Adipose tissue (tissue), 3 donors: ENCODE measurements around the gene FITM2. TPM values are rescaled to one million over a fixed set of nuclear protein-coding genes. Genes with fewer than 3 reads are reported as not detected.
"Not testable (repeated sequence)": the region's sequence is repeated elsewhere in the genome, so short reads cannot be mapped to it uniquely, and the experiment has no call there.

Experiments used
- H3K27ac ChIP-seq: one replicate; pipeline ENCODE4 v1.5.1; 2013; ENCODE audit warnings: low read depth, low read length
- WGBS, 3 donors: extraction: QIAGEN DNeasy Blood & Tissue Kit; methylation state at CpG; one replicate each; pipeline ENCODE4 v1.1.7; 2013; 5-methylcytosine and 5-hydroxymethylcytosine counted together
- polyA plus RNA-seq, 3 donors: library from polyadenylated mRNA; stranded (reverse); fragments of 200-250 nt; gene quantifications; one replicate each; pipeline ENCODE4 v1.2.3, GENCODE V29; 2013
- donor health status: healthy with polysubstance abuse.
- donor health status: Bipolar disorder and iron deficiency.
- donor health status: healthy.

FITM2 gene, protein sequence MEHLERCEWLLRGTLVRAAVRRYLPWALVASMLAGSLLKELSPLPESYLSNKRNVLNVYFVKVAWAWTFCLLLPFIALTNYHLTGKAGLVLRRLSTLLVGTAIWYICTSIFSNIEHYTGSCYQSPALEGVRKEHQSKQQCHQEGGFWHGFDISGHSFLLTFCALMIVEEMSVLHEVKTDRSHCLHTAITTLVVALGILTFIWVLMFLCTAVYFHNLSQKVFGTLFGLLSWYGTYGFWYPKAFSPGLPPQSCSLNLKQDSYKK
- polyA plus RNA-seq, result 10 to 100 TPM in 1 of 3 donors, 1 to 10 TPM in 2; 5.7 to 19.7 (median 6.1) TPM

GRCh38 chr20:44310664-44311639, at the start of gene FITM2:
FITM2 (minus strand) TSS chr20:44311202; CDS start chr20:44311148, 54 bp downstream.
- 2% methylated on average over 63 to 70 of the region's 70 CpGs for WGBS, 3 donors
- H3K27ac ChIP-seq, result no peak within 1 kb of the TSS

GRCh38 chr20:44360221-44360620, 49.2 kb upstream of the FITM2 start:
- H3K27ac ChIP-seq, result no peak overlapping the region

DNA sequence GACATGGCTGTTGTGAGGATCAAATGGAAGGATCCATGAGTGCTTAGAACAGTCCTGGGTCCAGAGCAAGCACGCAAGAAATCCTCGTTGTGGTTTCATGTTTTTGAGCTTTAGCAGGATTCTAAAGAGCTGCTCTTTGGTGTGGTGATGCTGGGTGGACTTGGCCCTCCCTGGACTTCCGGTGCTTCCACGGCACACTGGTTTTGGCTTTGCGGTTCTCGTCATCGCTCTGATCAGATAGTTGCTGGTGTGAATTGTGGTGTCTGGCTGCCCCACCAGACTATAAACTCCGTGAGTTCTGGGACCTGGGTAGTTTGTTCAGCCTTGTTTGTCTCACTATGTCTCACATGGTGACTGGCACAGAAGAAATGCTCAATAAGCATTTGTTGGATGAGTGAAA, 47.8 kb upstream of the FITM2 start:
- H3K27ac ChIP-seq, result no peak overlapping the region
- WGBS, 3 donors, result 73 to 90% (median 90%) methylated on average over 8 of the region's 8 CpGs

GRCh38 chr20:44357555-44358125, 46.6 kb upstream of the FITM2 start:
- H3K27ac ChIP-seq, result no peak overlapping the region
- WGBS, 3 donors, result 30 to 55% (median 52%) methylated on average over 4 of the region's 4 CpGs

GRCh38 chr20:44357020-44357419, 46.0 kb upstream of the FITM2 start:
- no peak overlapping the region for H3K27ac ChIP-seq
- 23 to 76% (median 51%) methylated on average over 2 of the region's 2 CpGs for WGBS, 3 donors

DNA sequence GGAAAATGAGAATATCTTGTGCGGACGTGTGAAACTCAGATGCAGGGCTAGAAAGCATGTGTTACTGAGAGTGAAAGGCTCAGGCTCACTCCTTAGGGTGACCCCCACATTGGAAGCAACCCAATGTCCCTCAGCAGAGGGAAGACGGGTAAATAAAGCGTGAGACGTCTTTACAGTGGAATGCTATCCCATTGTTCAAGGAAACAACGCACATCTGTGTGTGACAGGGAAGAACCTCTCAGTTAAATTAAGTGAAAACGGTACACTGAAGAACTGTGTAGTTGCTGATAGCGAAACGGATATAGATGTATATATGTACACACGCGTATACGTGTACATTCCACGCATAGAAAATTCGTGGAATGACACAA, 45.3 kb upstream of the FITM2 start:
- WGBS, 3 donors, result 24 to 88% (median 84%) methylated on average over 14 of the region's 14 CpGs

DNA sequence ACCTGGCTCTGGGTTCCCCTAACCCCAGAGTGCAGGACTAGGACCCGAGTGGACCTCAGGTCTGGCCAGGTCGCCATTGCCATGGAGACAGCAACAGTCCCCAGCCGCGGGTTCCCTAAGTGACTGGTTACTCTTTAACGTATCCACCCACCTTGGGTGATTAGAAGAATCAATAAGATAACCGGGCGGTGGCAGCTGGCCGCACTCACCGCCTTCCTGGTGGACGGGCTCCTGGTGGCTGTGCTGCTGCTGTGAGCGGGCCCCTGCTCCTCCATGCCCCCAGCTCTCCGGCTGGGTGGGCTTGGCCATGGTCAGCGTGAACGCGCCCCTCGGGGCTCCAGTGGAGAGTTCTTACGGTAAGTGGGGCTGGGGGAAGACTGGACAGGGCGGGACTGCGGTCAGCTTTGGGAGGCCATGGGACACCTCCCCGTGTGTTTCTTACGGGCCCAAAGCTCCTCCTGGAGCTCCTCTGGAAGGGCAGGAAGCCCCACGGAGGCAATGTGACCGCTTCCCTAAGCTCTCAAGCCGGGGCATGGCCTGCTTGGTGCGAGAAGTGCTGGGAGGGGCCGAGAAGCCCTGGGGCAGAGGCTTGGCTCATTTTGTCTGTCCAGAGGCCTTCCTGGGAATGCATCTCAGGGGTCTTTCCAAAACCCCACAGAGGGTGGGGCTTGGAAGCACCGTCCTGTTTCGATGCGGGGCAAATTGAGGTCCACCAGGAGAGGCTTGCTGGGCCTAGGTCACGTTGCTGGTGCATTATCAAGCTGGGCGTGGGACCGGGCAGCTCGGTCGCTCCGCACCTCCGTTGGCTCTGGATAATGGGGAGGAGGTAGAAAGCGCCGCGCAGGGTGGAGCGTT, 44.7 kb upstream of the FITM2 start, which contains the start of gene HNF4A:
Gene HNF4A (plus strand): TSS at position 202 of the 855 bp plus-strand sequence. CDS start 106 bp downstream, at position 308.
- no peak within 1 kb of the TSS for H3K27ac ChIP-seq
- whole genome bisulfite sequencing, 3 donors, result 28 to 91% (median 85%) methylated on average over 40 of the region's 40 CpGs

More for the DNA sequence above, 45.3 kb upstream of the FITM2 start:
- no peak overlapping the region for H3K27ac ChIP-seq

GRCh38 chr20:44354979-44355497, 44.0 kb upstream of the FITM2 start:
- no peak overlapping the region for H3K27ac ChIP-seq
- 33 to 88% (median 80%) methylated on average over 6 of the region's 6 CpGs for WGBS, 3 donors

- WGBS, 3 donors, result 84 to 91% (median 85%) methylated on average over 6 of the region's 6 CpGs
- no peak overlapping the region for H3K27ac ChIP-seq
Observed at GRCh38 chr20:44350567-44350966, 39.6 kb upstream of the FITM2 start.

DNA sequence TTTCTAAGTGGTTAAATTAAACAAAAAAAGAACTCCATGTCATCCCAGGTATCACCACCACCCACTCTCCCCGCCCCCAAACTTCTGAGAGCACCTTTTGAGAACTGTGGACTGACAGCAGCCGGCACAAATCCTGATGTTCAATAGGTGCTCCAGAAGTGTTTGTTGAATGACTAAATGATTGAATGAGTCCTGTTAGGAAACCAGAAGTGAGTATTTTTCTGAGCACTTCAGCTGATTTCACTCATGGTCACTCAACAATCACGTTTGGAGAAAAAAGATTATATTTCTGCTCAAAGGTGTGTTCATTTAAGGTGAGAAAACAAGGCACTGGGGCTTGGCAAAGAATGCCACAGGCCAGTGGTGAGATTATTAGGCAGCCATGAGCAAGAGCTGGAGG, 38.3 kb upstream of the FITM2 start:
- 76 to 90% (median 78%) methylated on average over 3 of the region's 3 CpGs for WGBS, 3 donors
- no peak overlapping the region for H3K27ac ChIP-seq

GRCh38 chr20:44348168-44348659, 37.2 kb upstream of the FITM2 start:
- 84 to 90% (median 85%) methylated on average over 4 of the region's 4 CpGs for WGBS, 3 donors
- no peak overlapping the region for H3K27ac ChIP-seq

DNA sequence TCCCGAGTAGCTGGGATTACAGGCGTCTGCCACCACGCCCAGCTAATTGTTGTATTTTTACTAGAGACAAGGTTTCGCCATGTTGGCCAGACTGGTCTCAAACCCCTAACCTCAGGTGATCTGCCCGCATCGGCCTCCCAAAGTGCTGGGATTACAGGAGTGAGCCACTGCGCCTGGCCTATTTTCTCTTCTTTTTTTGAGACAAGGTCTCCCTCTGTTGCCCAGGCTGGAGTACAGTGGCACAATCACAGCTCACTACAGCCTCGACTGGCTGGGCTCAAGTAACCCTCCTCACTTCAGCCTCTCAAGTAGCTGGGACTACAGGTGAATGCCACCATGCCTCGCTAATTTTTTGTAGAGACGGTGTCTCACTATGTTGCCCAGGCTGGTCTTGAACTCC, 34.9 kb upstream of the FITM2 start:
- H3K27ac ChIP-seq, result not testable (repeated sequence)
- WGBS, 3 donors, result 88 to 96% (median 94%) methylated on average over 10 of the region's 10 CpGs

- H3K27ac ChIP-seq, result no peak overlapping the region
- WGBS, 3 donors, result 90 to 93% (median 90%) methylated on average over 8 of the region's 8 CpGs
Observed at GRCh38 chr20:44345147-44345546, 34.1 kb upstream of the FITM2 start.

- no peak overlapping the region for H3K27ac ChIP-seq
- WGBS, 3 donors, result 68 to 75% (median 73%) methylated on average over 4 of the region's 4 CpGs
Observed at GRCh38 chr20:44344723-44345122, 33.7 kb upstream of the FITM2 start.

GRCh38 chr20:44343162-44343675, 32.2 kb upstream of the FITM2 start:
- WGBS, 3 donors, result 81 to 87% (median 83%) methylated on average over 12 of the region's 12 CpGs
- H3K27ac ChIP-seq, result no peak overlapping the region

- H3K27ac ChIP-seq, result no peak overlapping the region
- 53 to 72% (median 56%) methylated on average over 6 of the region's 6 CpGs for WGBS, 3 donors
Observed at GRCh38 chr20:44342248-44342647, 31.2 kb upstream of the FITM2 start.

DNA sequence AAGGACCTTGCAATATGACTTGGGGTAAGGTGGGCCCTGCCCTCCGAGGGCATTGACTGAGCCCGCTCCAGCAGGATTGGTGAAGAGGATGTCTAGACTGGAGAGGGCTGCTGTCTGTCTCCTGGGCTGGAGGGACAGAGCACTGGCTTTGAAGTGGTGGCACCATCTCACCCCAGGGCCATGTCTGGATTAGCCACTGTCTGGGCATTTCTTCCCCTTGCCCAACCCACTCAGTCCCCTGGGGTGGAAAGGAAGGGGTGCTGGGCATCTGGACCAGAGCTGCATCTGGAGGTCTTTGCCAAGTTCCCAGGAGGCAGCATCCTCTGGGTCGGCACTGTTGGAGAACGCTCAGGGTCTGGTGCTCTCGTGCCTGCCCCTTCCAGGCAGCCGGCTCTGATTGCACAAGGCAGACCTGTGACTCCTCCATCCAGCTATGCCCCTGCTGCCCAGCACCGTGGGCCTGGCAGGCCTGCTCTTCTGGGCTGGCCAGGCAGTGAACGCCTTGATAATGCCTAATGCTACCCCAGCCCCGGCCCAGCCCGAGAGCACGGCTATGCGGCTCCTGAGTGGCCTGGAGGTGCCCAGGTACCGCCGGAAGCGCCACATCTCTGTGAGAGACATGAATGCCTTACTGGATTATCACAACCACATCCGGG, 25.9 kb upstream of the FITM2 start, which contains the start of gene R3HDML:
Gene R3HDML (plus strand): TSS at position 319 of the 656 bp plus-strand sequence. CDS start 115 bp downstream, at position 434.
- no peak within 1 kb of the TSS for H3K27ac ChIP-seq
- WGBS, 3 donors, result 83 to 90% (median 85%) methylated on average over 16 of the region's 16 CpGs
